Hematopoietic multipotent progenitor cell treated with erythropoietin and hydrocortisone succinate and interleukin-3 and kit ligand, for 6 days (in vitro differentiated cells): ENCODE results near the gene RASA3.

Experiments
- DNase-seq: peaks from one replicate; pipeline ENCODE4 v3.0.0-alpha.2; 2015

The RASA3 gene

GRCh38 chr13:114063545-114064449 is 68.6 kb downstream of the RASA3 start:
- DNase-seq, result peak; percentile 33

GRCh38 chr13:114062754-114063153 is 69.7 kb downstream of the RASA3 start:
- peak; percentile 40 for DNase-seq

DNA sequence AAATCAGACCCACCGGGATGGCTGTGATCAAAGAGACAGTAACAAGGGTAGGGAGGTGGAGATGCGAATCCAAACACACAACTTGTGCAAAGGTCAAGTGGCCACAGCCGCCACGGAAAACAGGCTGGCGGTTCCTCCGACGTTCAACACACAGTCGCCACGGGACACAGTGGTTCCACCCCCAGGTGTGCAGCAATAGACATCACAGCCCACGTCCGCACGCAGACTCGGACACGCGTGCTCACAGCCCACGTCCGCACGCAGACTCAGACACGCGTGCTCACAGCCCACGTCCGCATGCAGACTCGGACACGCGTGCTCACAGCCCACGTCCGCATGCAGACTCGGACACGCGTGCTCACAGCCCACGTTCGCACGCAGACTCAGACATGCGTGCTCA is 70.1 kb downstream of the RASA3 start:
- no peak for DNase-seq

GRCh38 chr13:114061744-114062143 is 70.7 kb downstream of the RASA3 start:
- no peak for DNase-seq

DNA sequence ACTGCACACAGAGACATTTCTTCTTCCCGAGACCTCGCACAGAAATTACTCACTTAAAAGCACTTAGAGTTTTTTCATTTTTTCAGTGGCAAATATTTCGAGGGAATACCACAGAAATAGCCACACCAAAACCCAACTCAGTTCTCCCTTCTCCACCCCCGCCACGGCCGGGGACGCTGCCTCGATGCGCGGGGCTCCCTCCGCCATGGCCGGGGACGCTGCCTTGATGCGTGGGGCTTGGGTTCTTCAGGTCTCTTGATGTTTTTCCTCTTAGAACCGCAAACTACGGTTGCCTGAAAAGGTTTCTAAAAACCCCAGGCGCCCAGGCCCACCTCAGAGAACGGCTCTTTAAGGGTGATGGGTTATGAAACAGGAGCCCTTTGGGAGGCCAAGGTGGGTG is 71.4 kb downstream of the RASA3 start:
- no peak for DNase-seq

DNA sequence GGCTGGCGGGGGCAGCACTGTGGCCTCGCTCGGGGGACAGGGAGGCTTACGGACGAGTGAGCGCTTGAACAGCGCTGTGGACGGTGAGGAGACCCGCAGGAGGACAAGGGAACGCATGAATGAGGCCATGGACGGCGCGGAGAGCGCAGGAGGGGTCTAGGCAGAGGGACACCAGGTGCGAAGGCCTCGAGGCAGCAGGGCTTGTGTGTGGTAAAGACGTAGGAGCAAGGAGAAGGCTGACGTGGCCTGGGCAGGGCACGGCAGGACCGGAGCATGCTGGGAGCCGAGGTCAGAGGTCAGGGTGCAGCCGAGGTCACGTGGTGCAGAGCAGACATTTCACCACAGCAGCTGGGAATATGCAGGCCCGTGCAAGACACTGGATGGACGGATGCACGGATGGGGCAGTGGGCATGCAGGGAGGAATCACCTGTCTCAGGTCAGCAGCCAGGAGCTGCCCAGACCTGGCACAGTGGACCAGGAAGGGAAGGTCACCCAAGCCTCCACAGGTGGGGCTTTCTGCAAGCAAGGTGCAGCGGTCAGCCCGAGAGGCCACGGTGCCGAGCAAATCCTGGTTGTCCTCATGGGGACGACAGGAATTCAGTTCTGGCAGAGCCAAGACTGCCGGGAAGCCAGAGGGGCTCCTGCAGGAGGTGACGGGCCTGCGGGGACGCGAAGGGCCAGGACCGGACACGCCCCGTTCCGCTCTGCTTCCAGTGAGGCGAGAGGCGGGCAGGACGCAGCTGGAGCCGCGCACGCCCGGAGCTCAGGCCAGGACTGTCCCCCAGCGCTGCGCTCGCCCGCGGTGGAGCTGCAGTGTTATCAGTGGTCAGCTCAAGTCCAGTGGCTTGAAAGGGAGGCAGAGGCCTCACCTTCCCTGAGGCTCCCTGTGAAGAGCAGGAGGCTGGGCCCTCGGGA is 72.2 kb downstream of the RASA3 start:
- DNase-seq, result no peak

DNA sequence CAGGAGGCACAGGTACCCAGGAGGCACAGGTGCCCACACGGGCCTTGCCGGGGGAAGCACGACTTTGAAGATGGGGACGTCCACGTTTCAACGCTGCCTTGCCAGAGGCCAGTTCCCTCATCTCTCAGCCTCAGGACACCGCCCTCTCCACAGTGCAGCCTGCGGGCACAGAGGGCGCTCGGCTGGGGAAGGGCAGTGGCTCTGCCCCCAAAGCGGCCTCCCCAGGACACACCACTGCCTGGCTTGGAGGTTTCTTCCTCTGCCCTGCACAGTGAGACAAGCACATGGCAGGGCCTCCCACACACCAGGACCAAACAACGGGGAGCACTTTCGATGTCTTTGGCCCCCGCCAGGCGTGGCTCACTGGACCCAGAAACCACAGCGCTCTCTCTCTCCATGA is 73.0 kb downstream of the RASA3 start:
- no peak for DNase-seq

GRCh38 chr13:114058051-114058867 is 74.2 kb downstream of the RASA3 start:
- DNase-seq, result no peak

DNA sequence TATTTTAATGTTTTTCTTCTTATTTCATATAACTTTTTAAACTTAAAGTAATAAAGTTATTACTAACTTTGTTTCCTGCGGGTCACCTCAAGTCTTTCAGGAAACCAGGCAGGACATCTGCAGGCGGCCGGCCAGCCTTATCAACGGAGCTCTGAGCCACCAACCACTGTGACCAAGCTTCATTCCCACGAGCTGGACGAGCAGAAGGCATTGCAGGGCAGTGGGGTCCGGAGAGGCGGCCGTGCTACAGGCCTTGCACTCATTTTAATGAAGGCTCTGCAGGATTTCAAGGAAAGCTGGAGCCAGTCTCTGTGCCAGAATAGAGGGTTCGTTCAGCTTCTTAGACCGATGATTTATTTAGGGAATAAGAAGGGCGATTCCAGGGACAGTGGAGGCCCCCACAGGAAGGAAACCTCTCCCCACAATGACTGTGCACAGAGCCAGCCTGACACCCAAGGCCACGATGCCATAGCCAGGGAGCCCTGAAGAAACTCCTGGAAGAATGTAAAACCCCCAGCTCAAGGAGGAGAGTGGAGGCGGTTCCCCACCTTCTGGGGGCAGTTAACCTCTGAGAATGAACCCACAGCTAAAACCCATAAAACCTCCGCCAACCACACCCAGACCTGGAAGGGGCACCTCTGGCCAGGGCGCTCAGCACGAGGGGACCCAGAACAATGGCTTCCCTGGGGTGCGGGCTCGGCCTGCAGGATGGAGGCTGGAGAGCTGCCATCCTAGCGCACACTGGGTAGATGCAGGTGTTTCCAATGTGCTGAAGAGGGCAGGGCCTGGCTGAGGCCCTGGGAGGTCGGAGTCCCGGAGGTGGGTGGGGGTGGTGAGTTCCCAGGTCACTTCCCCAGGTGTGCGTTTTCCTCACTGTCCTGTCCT is 75.0 kb downstream of the RASA3 start:
- DNase-seq, result peak; percentile 52

GRCh38 chr13:114056205-114057013 is 76.0 kb downstream of the RASA3 start:
- peak; percentile 27 for DNase-seq

DNA sequence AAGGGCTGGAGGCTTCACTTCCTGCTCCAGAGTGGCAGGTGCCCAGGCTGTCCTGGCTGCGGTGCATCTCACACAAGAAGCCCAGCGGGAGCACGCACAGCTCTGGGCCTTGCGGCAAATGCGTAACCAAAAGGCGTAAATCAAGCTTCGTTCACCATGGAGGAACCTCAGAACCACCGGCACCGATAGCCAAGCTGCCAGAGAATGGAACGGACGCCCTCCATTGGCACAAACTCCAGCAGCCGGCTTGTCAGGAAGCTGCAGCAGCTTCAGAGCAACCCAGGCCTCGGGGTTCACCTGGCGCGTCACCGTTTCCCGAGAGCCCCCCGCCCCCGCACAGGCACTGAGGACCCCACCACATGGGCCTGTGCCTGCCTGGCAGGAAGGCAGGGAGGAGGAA is 76.7 kb downstream of the RASA3 start:
- DNase-seq, result no peak

GRCh38 chr13:114054830-114055439 is 77.5 kb downstream of the RASA3 start:
- DNase-seq, result no peak

DNA sequence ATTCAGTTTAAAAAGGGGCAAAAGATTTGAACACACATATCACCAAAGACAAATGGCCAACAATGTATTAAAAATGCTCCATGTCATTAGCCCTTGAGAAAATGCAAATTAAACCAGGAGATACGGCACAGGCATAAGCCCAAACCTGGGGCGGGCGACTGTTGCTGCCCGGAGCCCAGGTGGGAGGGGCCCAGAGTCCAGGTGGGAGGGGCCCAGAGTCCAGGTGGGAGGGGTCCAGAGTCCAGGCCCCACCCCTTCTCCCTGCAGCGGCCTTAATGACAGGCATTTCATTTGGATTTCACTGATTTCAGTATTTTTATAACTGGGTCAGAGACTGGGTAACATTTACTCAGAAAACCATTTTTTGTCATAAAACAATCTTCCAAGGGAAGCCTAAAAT is 78.2 kb downstream of the RASA3 start:
- DNase-seq, result peak; percentile 48

- peak; percentile 30 for DNase-seq
Observed at GRCh38 chr13:114053026-114053425, 79.4 kb downstream of the RASA3 start.

- no peak for DNase-seq
Observed at GRCh38 chr13:114050536-114051450, 81.6 kb downstream of the RASA3 start.

DNA sequence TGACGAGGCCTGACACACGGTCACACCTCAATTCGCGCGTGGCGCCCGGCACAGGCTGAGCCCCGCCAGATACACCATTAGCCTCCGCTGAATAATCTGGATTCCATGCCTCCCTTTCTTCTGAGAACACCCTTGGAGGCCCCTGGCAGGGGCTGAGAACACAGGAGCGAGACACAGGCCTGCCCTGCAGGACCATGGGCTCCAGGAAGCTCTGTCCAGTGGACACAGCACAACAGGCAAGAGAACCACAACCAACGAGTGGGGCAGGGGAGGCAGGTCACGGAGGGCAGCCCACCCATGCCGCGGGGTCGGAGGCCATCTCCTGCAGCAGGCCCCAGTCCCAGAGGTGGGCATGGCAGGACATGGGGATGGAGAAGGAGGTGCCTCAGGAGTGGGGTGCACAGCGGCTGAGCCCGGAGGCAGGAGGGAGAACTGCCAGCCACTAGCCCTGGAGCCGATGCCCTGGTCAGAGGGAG is 82.8 kb downstream of the RASA3 start:
- no peak for DNase-seq

- no peak for DNase-seq
Observed at GRCh38 chr13:114049026-114049425, 83.4 kb downstream of the RASA3 start.

DNA sequence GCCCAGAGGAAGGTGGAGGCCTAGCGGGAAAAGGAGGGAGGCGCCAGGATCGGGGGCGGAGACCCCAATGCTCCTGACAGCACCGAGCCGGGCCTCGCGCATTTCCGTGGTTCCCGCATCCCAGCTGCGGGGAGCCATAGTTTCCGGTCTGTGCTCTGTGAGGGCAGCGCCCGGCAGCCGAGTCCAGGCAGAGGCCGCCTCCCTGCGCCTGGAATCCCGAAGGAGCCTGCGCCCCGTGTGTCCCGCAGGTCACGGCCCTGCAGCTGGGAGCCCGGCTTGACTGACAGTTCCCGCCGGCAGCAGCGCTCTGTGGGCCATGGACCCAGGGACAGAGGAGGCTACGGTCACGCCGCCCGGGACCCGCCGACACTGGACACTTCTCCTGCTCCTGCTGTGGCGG is 84.0 kb downstream of the RASA3 start:
- no peak for DNase-seq

DNA sequence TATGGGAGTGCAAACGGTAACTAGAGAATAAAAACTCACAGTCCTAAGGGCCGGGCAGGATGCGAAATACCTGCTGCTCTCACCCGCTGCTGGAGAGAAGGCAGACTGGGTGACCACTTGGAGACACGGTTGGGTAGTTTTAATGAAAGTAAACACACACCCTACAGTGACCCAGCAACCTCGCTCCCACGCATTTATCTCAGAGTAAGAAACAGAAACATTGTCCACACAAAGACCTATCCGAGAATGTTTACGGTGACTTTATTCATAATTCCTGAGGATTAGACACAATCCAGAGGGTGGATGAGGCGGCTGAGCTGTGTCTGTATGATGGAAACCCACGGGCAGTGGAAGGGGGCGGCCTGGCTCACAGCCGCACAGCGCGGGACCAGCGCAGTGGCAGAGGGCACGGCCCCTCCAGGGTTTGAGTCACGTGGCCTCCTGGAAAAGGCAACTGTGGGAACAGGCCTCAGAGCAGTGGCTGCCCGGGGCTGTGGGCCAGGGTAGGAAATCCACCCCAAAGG is 85.0 kb downstream of the RASA3 start:
- DNase-seq, result no peak
